ENCODE measurements around the gene SORCS3.

DNA sequence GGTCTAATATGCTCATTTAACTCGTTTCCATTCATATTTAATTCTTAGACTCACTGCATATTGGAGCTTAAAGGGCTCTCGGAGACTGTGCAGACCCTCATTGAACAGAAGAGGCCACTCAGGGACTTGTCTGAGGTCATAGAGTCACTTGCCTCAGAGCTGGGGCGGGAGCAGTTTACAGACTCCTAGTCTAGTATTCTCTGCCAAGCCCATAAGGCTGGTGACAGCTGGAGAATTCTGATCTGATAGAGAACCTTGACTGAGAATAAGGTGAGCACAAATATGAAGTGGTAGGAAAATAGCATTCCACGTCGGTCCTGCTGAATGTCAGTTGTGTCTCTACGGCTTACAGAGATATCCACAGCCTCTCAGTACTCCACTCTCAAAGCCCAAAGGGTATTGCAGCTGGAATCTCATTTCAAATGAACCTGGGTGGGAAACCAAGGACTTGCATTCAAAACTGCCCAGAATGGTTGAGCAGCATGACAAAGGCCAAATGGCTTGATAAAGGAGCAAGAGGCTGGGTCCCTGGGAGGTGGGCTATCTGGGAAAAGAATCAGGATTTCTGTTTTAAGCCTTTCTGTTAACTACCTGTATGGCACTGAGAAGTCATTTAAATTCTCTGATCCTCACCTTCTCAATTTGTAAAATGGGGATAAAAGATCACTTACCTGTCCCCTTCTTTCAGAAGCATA, 283.2 kb downstream of the SORCS3 start:
- TF ChIP-seq, protein P1, sequence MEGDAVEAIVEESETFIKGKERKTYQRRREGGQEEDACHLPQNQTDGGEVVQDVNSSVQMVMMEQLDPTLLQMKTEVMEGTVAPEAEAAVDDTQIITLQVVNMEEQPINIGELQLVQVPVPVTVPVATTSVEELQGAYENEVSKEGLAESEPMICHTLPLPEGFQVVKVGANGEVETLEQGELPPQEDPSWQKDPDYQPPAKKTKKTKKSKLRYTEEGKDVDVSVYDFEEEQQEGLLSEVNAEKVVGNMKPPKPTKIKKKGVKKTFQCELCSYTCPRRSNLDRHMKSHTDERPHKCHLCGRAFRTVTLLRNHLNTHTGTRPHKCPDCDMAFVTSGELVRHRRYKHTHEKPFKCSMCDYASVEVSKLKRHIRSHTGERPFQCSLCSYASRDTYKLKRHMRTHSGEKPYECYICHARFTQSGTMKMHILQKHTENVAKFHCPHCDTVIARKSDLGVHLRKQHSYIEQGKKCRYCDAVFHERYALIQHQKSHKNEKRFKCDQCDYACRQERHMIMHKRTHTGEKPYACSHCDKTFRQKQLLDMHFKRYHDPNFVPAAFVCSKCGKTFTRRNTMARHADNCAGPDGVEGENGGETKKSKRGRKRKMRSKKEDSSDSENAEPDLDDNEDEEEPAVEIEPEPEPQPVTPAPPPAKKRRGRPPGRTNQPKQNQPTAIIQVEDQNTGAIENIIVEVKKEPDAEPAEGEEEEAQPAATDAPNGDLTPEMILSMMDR (IDR thresholded peaks at IDR 0.05; ENCODE audit: insufficient read depth, low read depth, low read length): no peak
- no peak for TF ChIP-seq EZH2 (IDR thresholded peaks at IDR 0.05; ENCODE audit: insufficient read depth, low read length)
